SK-N-SH (cell line): Measurements from ENCODE around the gene BCLAF1.

Source experiments
- CTCF ChIP-seq: fragments of 200-600 bp; sonication (generic); IDR thresholded peaks from 2 replicates; pipeline ENCODE4 v1.6.1; 2017; ENCODE audit warnings: antibody characterized with exemption, mild to moderate bottlenecking, moderate library complexity
- ELF1 ChIP-seq: IDR thresholded peaks from 2 replicates; pipeline ENCODE4 v1.4.0; 2012
- EP300 ChIP-seq, 2 experiments: IDR thresholded peaks; 2 replicates each; pipeline versions ENCODE4 v1.4.0 to v1.6.1; 2012; ENCODE audit warnings: borderline replicate concordance in 1 of 2, low read depth in 1 of 2, low read length in 1 of 2
- EZH2phosphoT487 ChIP-seq: fragments of 200-600 bp; sonication (generic); IDR thresholded peaks from 2 replicates; pipeline ENCODE4 v1.6.1; 2017; ENCODE audit warnings: low read depth, mixed run types, mild to moderate bottlenecking, antibody characterized with exemption, moderate library complexity, borderline replicate concordance
- FOXM1 ChIP-seq: IDR thresholded peaks from 2 replicates; pipeline ENCODE4 v1.4.0; 2012; ENCODE audit warnings: low read depth, mild to moderate bottlenecking
- GABPA ChIP-seq: IDR thresholded peaks from 2 replicates; pipeline ENCODE4 v1.4.0; 2012; ENCODE audit warnings: low read depth, mild to moderate bottlenecking
- MAX ChIP-seq: IDR thresholded peaks from 2 replicates; pipeline ENCODE4 v1.4.0; 2012; ENCODE audit warnings: low read depth
- NRF1 ChIP-seq: IDR thresholded peaks from 2 replicates; pipeline ENCODE4 v1.6.1; 2012; ENCODE audit warnings: low read depth, mild to moderate bottlenecking, low read length
- POLR2AphosphoS5 ChIP-seq: IDR thresholded peaks from 2 replicates; pipeline ENCODE4 v1.6.1; 2012; ENCODE audit warnings: low read depth, low read length
- RAD21 ChIP-seq: IDR thresholded peaks from 2 replicates; pipeline ENCODE4 v1.6.1; 2012; ENCODE audit warnings: mild to moderate bottlenecking, low read length
- RCOR1 ChIP-seq: fragments of 150-350 bp; IDR thresholded peaks from 2 replicates; pipeline ENCODE4 v1.6.1; 2017; ENCODE audit warnings: antibody characterized with exemption, low read length
- SMC3 ChIP-seq: IDR thresholded peaks from 2 replicates; pipeline ENCODE4 v1.6.1; 2012; ENCODE audit warnings: low read depth, low read length, improper control_type of control experiment
- TAF1 ChIP-seq: IDR thresholded peaks from 2 replicates; pipeline ENCODE4 v1.6.1; 2012; ENCODE audit warnings: low read depth, mild to moderate bottlenecking, low read length, moderate library complexity, borderline replicate concordance
- USF2 ChIP-seq: fragments of 150-350 bp; IDR thresholded peaks from 2 replicates; pipeline ENCODE4 v1.6.1; 2017; ENCODE audit warnings: antibody characterized with exemption, low read length, low read depth, borderline replicate concordance

- TF ChIP-seq CTCF = no peak
- TF ChIP-seq RAD21 = no peak
- TF ChIP-seq SMC3 = no peak
- TF ChIP-seq FOXM1 = no peak
- TF ChIP-seq USF2 = no peak
- TF ChIP-seq GABPA = no peak
- no peak for TF ChIP-seq NRF1
- no peak for TF ChIP-seq POLR2AphosphoS5
- TF ChIP-seq EP300 (IDR thresholded peaks at IDR 0.05; ENCODE audit: borderline replicate concordance in 1 of 2, low read depth in 1 of 2, low read length in 1 of 2) = no peak
- TF ChIP-seq MAX = no peak
- no peak for TF ChIP-seq ELF1
- TF ChIP-seq TAF1 = no peak
- no peak for TF ChIP-seq EZH2phosphoT487
- TF ChIP-seq RCOR1 = no peak
These were observed 15.6 kb downstream of the BCLAF1 start for GRCh38 chr6:136274062-136274461.
